ENCODE measurements around the gene SLC30A2.

Gene SLC30A2

GRCh38 chr1:26072305-26072704, 26.4 kb upstream of the SLC30A2 start:
- H3K27ac ChIP-seq (replicated peaks), result no peak overlapping the region
- no peak for DNase-seq (ENCODE audit: low read depth in 1 of 2, low spot score in 1 of 2)
- H3K27me3 ChIP-seq (ENCODE audit: insufficient read depth, poor library complexity, severe bottlenecking), result peaks cover 8% of the 10 kb centered on the region
- no peak overlapping the region for H3K4me3 ChIP-seq (replicated peaks; ENCODE audit: insufficient read depth, low read length)
- TF ChIP-seq CTCF (IDR thresholded peaks at IDR 0.05; ENCODE audit: insufficient read depth, low read length) (no peak), POLR2AphosphoS5 (IDR thresholded peaks at IDR 0.05; ENCODE audit: low read depth) (no peak), SPI1 (IDR thresholded peaks at IDR 0.05; ENCODE audit: borderline replicate concordance, low read depth) (no peak), GABPA (IDR thresholded peaks at IDR 0.05; ENCODE audit: low read depth) (no peak), REST (IDR thresholded peaks at IDR 0.05; ENCODE audit: insufficient replicate concordance, low read depth) (no peak)

GRCh38 chr1:26070963-26071342, 25.0 kb upstream of the SLC30A2 start:
- no peak overlapping the region for H3K4me3 ChIP-seq (replicated peaks; ENCODE audit: insufficient read depth, low read length)
- TF ChIP-seq CTCF (IDR thresholded peaks at IDR 0.05; ENCODE audit: insufficient read depth, low read length) (no peak), SPI1 (IDR thresholded peaks at IDR 0.05; ENCODE audit: borderline replicate concordance, low read depth) (no peak), GABPA (IDR thresholded peaks at IDR 0.05; ENCODE audit: low read depth) (no peak), POLR2AphosphoS5 (IDR thresholded peaks at IDR 0.05; ENCODE audit: low read depth) (no peak), REST (IDR thresholded peaks at IDR 0.05; ENCODE audit: insufficient replicate concordance, low read depth) (no peak)
- DNase-seq (ENCODE audit: low read depth in 1 of 2, low spot score in 1 of 2), result no peak
- peaks cover 8% of the 10 kb centered on the region for H3K27me3 ChIP-seq (ENCODE audit: insufficient read depth, poor library complexity, severe bottlenecking)
- no peak overlapping the region for H3K27ac ChIP-seq (replicated peaks)

- no peak overlapping the region for H3K4me3 ChIP-seq (replicated peaks; ENCODE audit: insufficient read depth, low read length)
- no peak for DNase-seq (ENCODE audit: low read depth in 1 of 2, low spot score in 1 of 2)
- TF ChIP-seq CTCF (IDR thresholded peaks at IDR 0.05; ENCODE audit: insufficient read depth, low read length), result no peak
- TF ChIP-seq POLR2AphosphoS5 (IDR thresholded peaks at IDR 0.05; ENCODE audit: low read depth), result no peak
- no peak for TF ChIP-seq REST (IDR thresholded peaks at IDR 0.05; ENCODE audit: insufficient replicate concordance, low read depth)
- no peak for TF ChIP-seq SPI1 (IDR thresholded peaks at IDR 0.05; ENCODE audit: borderline replicate concordance, low read depth)
- no peak for TF ChIP-seq GABPA (IDR thresholded peaks at IDR 0.05; ENCODE audit: low read depth)
- no peak overlapping the region for H3K27ac ChIP-seq (replicated peaks)
- H3K27me3 ChIP-seq (ENCODE audit: insufficient read depth, poor library complexity, severe bottlenecking), result peaks cover 8% of the 10 kb centered on the region
Observed at GRCh38 chr1:26070296-26070962, 24.5 kb upstream of the SLC30A2 start.

All from HL-60 (cell line).